ENCODE measurements around the gene RHOXF2B. TPM values are rescaled to one million over a fixed set of nuclear protein-coding genes. Genes with fewer than 3 reads are reported as not detected.
A peak's percentile ranks its signal among the peaks of the same experiment; 100 is the strongest.
"Not testable (repeated sequence)": the region's sequence is repeated elsewhere in the genome, so short reads cannot be mapped to it uniquely, and the experiment has no call there.

Gene RHOXF2B
- not detected in 2 replicates for total RNA-seq

DNA sequence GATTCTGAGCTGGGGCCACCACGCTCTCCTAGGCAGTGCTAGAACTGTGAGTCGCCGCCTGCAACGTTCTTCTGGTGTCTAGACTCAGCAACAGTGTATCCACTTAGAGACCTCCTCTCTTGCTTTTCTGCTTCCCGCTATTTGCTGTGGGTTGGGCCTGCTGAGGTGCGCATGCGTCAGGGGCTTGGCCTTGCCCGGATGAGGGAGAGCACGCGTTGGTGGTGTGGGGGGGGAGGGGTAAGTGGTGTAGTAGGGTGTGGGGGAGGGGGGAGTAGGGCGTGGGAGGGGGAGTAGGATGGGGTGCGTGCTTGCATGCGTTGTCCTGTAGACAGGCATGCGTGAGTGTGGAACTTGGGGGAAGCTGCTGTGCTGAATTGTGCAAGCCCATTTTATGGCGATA lies at the start of gene RHOXF2B:
TSS of gene RHOXF2B (minus strand) at position 101 of the 400 bp plus-strand sequence. CDS start 138 bp downstream, outside the sequence.
- not testable (repeated sequence) for H3K4me1 ChIP-seq (ENCODE audit: insufficient read depth, low read length); H3K27me3 ChIP-seq (ENCODE audit: insufficient read depth, low read length); H4K20me1 ChIP-seq (ENCODE audit: insufficient read depth, low read length); H3K36me3 ChIP-seq (ENCODE audit: insufficient read depth, low read length); DNase-seq (ENCODE audit: insufficient read length, low spot score, missing footprints); H3K27ac ChIP-seq (ENCODE audit: low read depth, low read length); H3K4me2 ChIP-seq (ENCODE audit: insufficient read depth, low read length); H2AFZ ChIP-seq (ENCODE audit: low read length); H3K4me3 ChIP-seq (ENCODE audit: insufficient read depth, low read length); H3K9me3 ChIP-seq (ENCODE audit: low read depth, low read length); H3K79me2 ChIP-seq (ENCODE audit: insufficient read depth, low read length)

- Histone ChIP-seq H4K20me1 (ENCODE audit: insufficient read depth, low read length) (no peaks in the 10 kb centered on the region), H3K79me2 (ENCODE audit: insufficient read depth, low read length) (no peaks in the 10 kb centered on the region), H3K4me1 (ENCODE audit: insufficient read depth, low read length) (no peaks in the 10 kb centered on the region), H3K36me3 (ENCODE audit: insufficient read depth, low read length) (no peaks in the 10 kb centered on the region), H3K4me2 (ENCODE audit: insufficient read depth, low read length) (peak overlapping the region; percentile 64), H3K27ac (ENCODE audit: low read depth, low read length) (no peak overlapping the region), H3K27me3 (ENCODE audit: insufficient read depth, low read length) (no peaks in the 10 kb centered on the region), H2AFZ (ENCODE audit: low read length) (peak overlapping the region; percentile 62), H3K4me3 (ENCODE audit: insufficient read depth, low read length) (peak overlapping the region; percentile 7), H3K9me3 (ENCODE audit: low read depth, low read length) (no peaks in the 10 kb centered on the region)
- no peak for DNase-seq (ENCODE audit: insufficient read length, low spot score, missing footprints)
- TF ChIP-seq CTCF (IDR thresholded peaks at IDR 0.05; ENCODE audit: extremely low read depth, low read depth, low read length) = no peak
Measured at GRCh38 chrX:120125444-120125843, 48.0 kb upstream of the RHOXF2B start.

- H3K27me3 ChIP-seq (ENCODE audit: insufficient read depth, low read length) = no peaks in the 10 kb centered on the region
- no peak for TF ChIP-seq CTCF (IDR thresholded peaks at IDR 0.05; ENCODE audit: extremely low read depth, low read depth, low read length)
- no peaks in the 10 kb centered on the region for H3K36me3 ChIP-seq (ENCODE audit: insufficient read depth, low read length)
- no peaks in the 10 kb centered on the region for H4K20me1 ChIP-seq (ENCODE audit: insufficient read depth, low read length)
- peak overlapping the region; percentile 78 for H2AFZ ChIP-seq (ENCODE audit: low read length)
- peaks cover 3% of the 10 kb centered on the region for H3K4me1 ChIP-seq (ENCODE audit: insufficient read depth, low read length)
- no peaks in the 10 kb centered on the region for H3K9me3 ChIP-seq (ENCODE audit: low read depth, low read length)
- H3K79me2 ChIP-seq (ENCODE audit: insufficient read depth, low read length) = no peaks in the 10 kb centered on the region
- H3K27ac ChIP-seq (ENCODE audit: low read depth, low read length) = no peak overlapping the region
- peak overlapping the region; percentile 68 for H3K4me3 ChIP-seq (ENCODE audit: insufficient read depth, low read length)
- peak overlapping the region; percentile 80 for H3K4me2 ChIP-seq (ENCODE audit: insufficient read depth, low read length)
- peak; percentile 92 for DNase-seq (ENCODE audit: insufficient read length, low spot score, missing footprints)
Measured at GRCh38 chrX:120120223-120120622, 42.7 kb upstream of the RHOXF2B start.

DNA sequence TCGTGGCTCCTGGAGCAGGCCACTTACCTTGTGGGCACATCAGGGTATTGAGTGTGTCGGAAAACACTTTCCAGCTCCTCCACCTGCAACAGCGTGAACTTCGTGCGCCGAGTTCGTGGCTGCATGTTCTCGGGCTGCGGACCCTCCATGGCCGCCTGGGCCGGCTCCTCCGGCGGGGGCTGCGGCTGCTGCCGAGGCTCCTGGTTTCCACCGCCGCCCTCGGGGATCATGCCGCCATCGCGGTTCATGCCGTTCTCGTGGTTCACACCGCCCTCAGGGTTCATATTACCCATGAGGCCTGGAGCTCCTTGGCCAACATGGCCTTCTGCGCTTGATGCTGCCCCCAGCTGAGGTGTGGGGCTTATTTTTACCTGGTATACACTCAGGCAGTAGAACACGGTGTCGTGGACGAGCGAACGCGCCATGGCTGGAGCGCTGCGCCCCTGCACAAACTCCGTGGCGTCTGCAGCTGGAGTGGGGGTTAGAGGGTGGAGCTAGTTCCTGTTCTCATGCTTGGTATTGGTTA lies 38.0 kb upstream of the RHOXF2B start, which contains the start of gene RHOXF1:
TSS of gene RHOXF1 (minus strand) at position 476 of the 526 bp plus-strand sequence. CDS start at position 425, 51 bp downstream.
- Histone ChIP-seq H2AFZ (ENCODE audit: low read length) (no peak within 1 kb of the TSS), H3K4me3 (ENCODE audit: insufficient read depth, low read length) (no peak within 1 kb of the TSS), H4K20me1 (ENCODE audit: insufficient read depth, low read length) (no peaks in the 10 kb centered on the region), H3K27me3 (ENCODE audit: insufficient read depth, low read length) (no peaks in the 10 kb centered on the region), H3K36me3 (ENCODE audit: insufficient read depth, low read length) (no peaks in the 10 kb centered on the region), H3K4me2 (ENCODE audit: insufficient read depth, low read length) (no peak within 1 kb of the TSS), H3K27ac (ENCODE audit: low read depth, low read length) (no peak within 1 kb of the TSS), H3K9me3 (ENCODE audit: low read depth, low read length) (no peaks in the 10 kb centered on the region), H3K4me1 (ENCODE audit: insufficient read depth, low read length) (peaks cover 3% of the 10 kb centered on the region), H3K79me2 (ENCODE audit: insufficient read depth, low read length) (no peaks in the 10 kb centered on the region)
- no peak for TF ChIP-seq CTCF (IDR thresholded peaks at IDR 0.05; ENCODE audit: extremely low read depth, low read depth, low read length)
- no peak for DNase-seq (ENCODE audit: insufficient read length, low spot score, missing footprints)
